Endodermal cell (in vitro differentiated cells): ENCODE data around the gene CNIH2. TPM values are rescaled to one million over a fixed set of nuclear protein-coding genes. Genes with fewer than 3 reads are reported as not detected.

Source experiments
- DNase-seq: peaks from one replicate; pipeline ENCODE4 v3.0.0-alpha.2; 2017
- H3K27ac ChIP-seq: 2 replicates; pipeline ENCODE4 v1.5.1; 2013; ENCODE audit warnings: mild to moderate bottlenecking, low read depth, low read length, moderate library complexity
- H3K27me3 ChIP-seq: 2 replicates; pipeline ENCODE4 v1.6.1; 2013; ENCODE audit warnings: mild to moderate bottlenecking, low read length, moderate library complexity; ENCODE audit not compliant: insufficient read depth, control insufficient read depth, poor library complexity, severe bottlenecking
- H3K36me3 ChIP-seq: 2 replicates; pipeline ENCODE4 v1.7.0; 2013; ENCODE audit warnings: mild to moderate bottlenecking, low read length, moderate library complexity; ENCODE audit not compliant: control insufficient read depth, insufficient read depth
- H3K4me1 ChIP-seq: one replicate; pipeline ENCODE4 v1.7.0; 2013; ENCODE audit warnings: low read length; ENCODE audit not compliant: control insufficient read depth, insufficient read depth
- H3K4me3 ChIP-seq: 2 replicates; pipeline ENCODE4 v1.5.1; 2013; ENCODE audit warnings: mild to moderate bottlenecking, low read length, moderate library complexity
- H3K9ac ChIP-seq: 2 replicates; pipeline ENCODE4 v1.6.1; 2013; ENCODE audit warnings: mild to moderate bottlenecking, low read length, moderate library complexity; ENCODE audit not compliant: poor library complexity, severe bottlenecking; ENCODE audit errors: extremely low read depth
- H3K9me3 ChIP-seq: 2 replicates; pipeline ENCODE4 v1.6.1; 2013; ENCODE audit warnings: mild to moderate bottlenecking, low read length, moderate library complexity; ENCODE audit not compliant: control insufficient read depth
- H3K27ac Mint-ChIP-seq: 2 replicates; pipeline ENCODE4 v1.8.0; 2020; ENCODE audit warnings: mixed read lengths
- H3K27me3 Mint-ChIP-seq: 2 replicates; pipeline ENCODE4 v1.8.0; 2021; ENCODE audit warnings: mild to moderate bottlenecking, mixed read lengths; ENCODE audit not compliant: insufficient read depth
- H3K36me3 Mint-ChIP-seq: 2 replicates; pipeline ENCODE4 v1.8.0; 2020; ENCODE audit warnings: low read depth, mixed read lengths
- H3K4me1 Mint-ChIP-seq: 2 replicates; pipeline ENCODE4 v1.8.0; 2020; ENCODE audit warnings: mixed read lengths
- H3K4me3 Mint-ChIP-seq: 2 replicates; pipeline ENCODE4 v1.8.0; 2020; ENCODE audit warnings: mild to moderate bottlenecking, moderate library complexity, mixed read lengths
- H3K9me3 Mint-ChIP-seq: 2 replicates; pipeline ENCODE4 v1.8.0; 2020; ENCODE audit warnings: mild to moderate bottlenecking, mixed read lengths
- CTCF ChIP-seq: fragments of 200-600 bp; sonication (generic); conservative IDR thresholded peaks from 2 replicates; pipeline ENCODE4 v1.5.0; 2021; ENCODE audit warnings: antibody characterized with exemption, mild to moderate bottlenecking
- WGBS, 2 experiments: methylation state at CpG; one replicate each; pipeline versions ENCODE4 v1.1.5 to v1.1.7; 2013; ENCODE audit warnings: missing lambda C conversion rate in 2 of 2, mixed read lengths in 1 of 2; ENCODE audit not compliant: insufficient coverage in 1 of 2, insufficient read length in 1 of 2; 5-methylcytosine and 5-hydroxymethylcytosine counted together
- total RNA-seq, 2 donors: library from RNA; stranded (reverse); fragmentation: NEBNext Ultra II Directional in 1 of 2; extraction: Animal tissue kit (Norgen Biotek cat#: 25700) in 1 of 2; gene quantifications; 2 replicates in 1 of 2; 3 replicates in 1 of 2; pipeline ENCODE4 v1.2.1, GENCODE V29; 2021

CNIH2 gene
- total RNA-seq, 2 donors from 2014 or later = 3.5 to 3.8 TPM

GRCh38 chr11:66272596-66272995 is 5.4 kb upstream of the CNIH2 start:
- no peaks in the 10 kb centered on the region for H3K4me1 ChIP-seq
- no peak for TF ChIP-seq CTCF
- Mint-ChIP-seq H3K4me1 (peaks cover 8% of the 10 kb centered on the region), H3K36me3 (peaks cover 39% of the 10 kb centered on the region), H3K27ac (no peak overlapping the region), H3K9me3 (no peaks in the 10 kb centered on the region), H3K27me3 (no peaks in the 10 kb centered on the region), H3K4me3 (no peak overlapping the region)
- WGBS, 2 experiments = 90 to 94% methylated on average over 2 of the region's 2 CpGs
- no peak for DNase-seq
- H3K27ac ChIP-seq = no peak overlapping the region
- H3K36me3 ChIP-seq = peaks cover 41% of the 10 kb centered on the region
- no peak overlapping the region for H3K4me3 ChIP-seq
- no peaks in the 10 kb centered on the region for H3K9me3 ChIP-seq
- no peaks in the 10 kb centered on the region for H3K27me3 ChIP-seq
- no peak overlapping the region for H3K9ac ChIP-seq

- Mint-ChIP-seq H3K4me1 (peaks cover 5% of the 10 kb centered on the region), H3K4me3 (no peak overlapping the region), H3K27me3 (peaks cover 7% of the 10 kb centered on the region), H3K27ac (no peak overlapping the region), H3K36me3 (peaks cover 39% of the 10 kb centered on the region), H3K9me3 (no peaks in the 10 kb centered on the region)
- H3K27ac ChIP-seq = no peak overlapping the region
- TF ChIP-seq CTCF = no peak
- no peaks in the 10 kb centered on the region for H3K9me3 ChIP-seq
- 76 to 82% methylated on average over 1 of the region's 1 CpG for WGBS, 2 experiments
- H3K9ac ChIP-seq = no peak overlapping the region
- no peak overlapping the region for H3K4me3 ChIP-seq
- no peaks in the 10 kb centered on the region for H3K4me1 ChIP-seq
- peaks cover 41% of the 10 kb centered on the region for H3K36me3 ChIP-seq
- peaks cover 5% of the 10 kb centered on the region for H3K27me3 ChIP-seq
- no peak for DNase-seq
Measured at GRCh38 chr11:66274219-66274618, 3.8 kb upstream of the CNIH2 start.

GRCh38 chr11:66275396-66275795 is 2.6 kb upstream of the CNIH2 start:
- WGBS, 2 experiments = 96 to 97% methylated on average over 5 to 8 of the region's 8 CpGs

More at GRCh38 chr11:66275396-66275795, 2.6 kb upstream of the CNIH2 start:
- Histone ChIP-seq H3K9me3 (no peaks in the 10 kb centered on the region), H3K4me3 (no peak overlapping the region), H3K9ac (no peak overlapping the region), H3K36me3 (peaks cover 41% of the 10 kb centered on the region), H3K27me3 (peaks cover 14% of the 10 kb centered on the region), H3K27ac (no peak overlapping the region), H3K4me1 (no peaks in the 10 kb centered on the region)
- DNase-seq = no peak
- peaks cover 19% of the 10 kb centered on the region for H3K27me3 Mint-ChIP-seq
- no peaks in the 10 kb centered on the region for H3K4me1 Mint-ChIP-seq
- H3K9me3 Mint-ChIP-seq = no peaks in the 10 kb centered on the region
- H3K27ac Mint-ChIP-seq = no peak overlapping the region
- TF ChIP-seq CTCF = no peak
- H3K4me3 Mint-ChIP-seq = no peak overlapping the region
- peaks cover 39% of the 10 kb centered on the region for H3K36me3 Mint-ChIP-seq
